DLD1 (cell line): ENCODE results near the gene SLC35A2.

Experiments used
- in situ Hi-C: cut with HindIII; loops from 2 replicates; pipeline ENCODE4 v1.10.0; 2017; ENCODE audit warnings: low sequenced_read_pairs

SLC35A2 gene

GRCh38 chrX:48927736-48928382, 16.4 kb upstream of the SLC35A2 start:
- in situ Hi-C loops: no loop called here

- in situ Hi-C loops: no loop called here
These were observed 15.7 kb upstream of the SLC35A2 start for GRCh38 chrX:48927123-48927522.

- in situ Hi-C loops: no loop called here
These were observed 12.8 kb upstream of the SLC35A2 start for GRCh38 chrX:48924270-48924669.

GRCh38 chrX:48923771-48924170, 12.3 kb upstream of the SLC35A2 start:
- in situ Hi-C loops: no loop called here

- in situ Hi-C loops: no loop called here
These were observed 9.3 kb upstream of the SLC35A2 start for GRCh38 chrX:48920718-48921104.

GRCh38 chrX:48919947-48920717, 8.7 kb upstream of the SLC35A2 start:
- in situ Hi-C loops: no loop called here

GRCh38 chrX:48919360-48919841, 8.0 kb upstream of the SLC35A2 start:
- in situ Hi-C loops: no loop called here

- in situ Hi-C loops: no loop called here
These were observed 7.3 kb upstream of the SLC35A2 start, which contains the start of gene PIM2 for GRCh38 chrX:48918643-48919340. PIM2 (minus strand) TSS chrX:48919024; CDS start chrX:48918834, 190 bp downstream.

- in situ Hi-C loops: no loop called here
These were observed 6.8 kb upstream of the SLC35A2 start for GRCh38 chrX:48918301-48918642.

- in situ Hi-C loops: no loop called here
These were observed 5.9 kb upstream of the SLC35A2 start for GRCh38 chrX:48917139-48918001.

- in situ Hi-C loops: no loop called here
These were observed 3.4 kb upstream of the SLC35A2 start for GRCh38 chrX:48914593-48915493.

- in situ Hi-C loops: no loop called here
These were observed 2.3 kb upstream of the SLC35A2 start for GRCh38 chrX:48913605-48914366.

- in situ Hi-C loops: no loop called here
These were observed 477 bp downstream of the SLC35A2 start for GRCh38 chrX:48910926-48911411.

GRCh38 chrX:48909703-48910294, 1.6 kb downstream of the SLC35A2 start:
- in situ Hi-C loops: no loop called here

GRCh38 chrX:48908600-48908999, 2.8 kb downstream of the SLC35A2 start:
- in situ Hi-C loops: no loop called here

- in situ Hi-C loops: no loop called here
These were observed 6.2 kb downstream of the SLC35A2 start for GRCh38 chrX:48905090-48905790.

GRCh38 chrX:48904626-48905025, 6.8 kb downstream of the SLC35A2 start:
- in situ Hi-C loops: no loop called here

GRCh38 chrX:48904180-48904579, 7.3 kb downstream of the SLC35A2 start:
- in situ Hi-C loops: no loop called here
